Large intestine (tissue), 3 donors: ENCODE results near the gene ETV1. TPM values are rescaled to one million over a fixed set of nuclear protein-coding genes. Genes with fewer than 3 reads are reported as not detected.

Experiments
- DNase-seq, 2 donors: peaks; one replicate each; pipeline versions ENCODE4 v3.0.0 to v3.0.0-alpha.2; 2013
- H3K27ac ChIP-seq: one replicate; pipeline ENCODE4 v1.5.1; 2013; ENCODE audit warnings: low read length
- H3K27me3 ChIP-seq: 2 replicates; pipeline ENCODE4 v1.6.1; 2013; ENCODE audit warnings: low read length; ENCODE audit not compliant: control insufficient read depth, insufficient read depth
- H3K36me3 ChIP-seq: 2 replicates; pipeline ENCODE4 v1.6.1; 2013; ENCODE audit warnings: low read length; ENCODE audit not compliant: control insufficient read depth, insufficient read depth
- H3K4me1 ChIP-seq: one replicate; pipeline ENCODE4 v1.6.1; 2013; ENCODE audit warnings: low read length; ENCODE audit not compliant: control insufficient read depth, insufficient read depth
- H3K4me3 ChIP-seq: one replicate; pipeline ENCODE4 v1.5.1; 2013; ENCODE audit warnings: low read length
- H3K9me3 ChIP-seq: one replicate; pipeline ENCODE4 v1.6.1; 2013; ENCODE audit warnings: mild to moderate bottlenecking, low read depth, low read length, moderate library complexity; ENCODE audit not compliant: control insufficient read depth
- WGBS: methylation state at CpG from one replicate; pipeline ENCODE4 v1.1.5; 2013; ENCODE audit warnings: low lambda C conversion rate; ENCODE audit not compliant: insufficient coverage; 5-methylcytosine and 5-hydroxymethylcytosine counted together
- polyA plus RNA-seq: library from polyadenylated mRNA; unstranded; fragments of 120-200 nt; gene quantifications from one replicate; pipeline ENCODE4 v1.2.1, GENCODE V29; 2013

ETV1 gene
- polyA plus RNA-seq, 1 donor, result 30.6 TPM

- Histone ChIP-seq H3K36me3 (no peaks in the 10 kb centered on the region), H3K4me1 (no peaks in the 10 kb centered on the region), H3K27ac (no peak overlapping the region), H3K27me3 (no peaks in the 10 kb centered on the region), H3K9me3 (no peaks in the 10 kb centered on the region), H3K4me3 (no peak overlapping the region)
- 14% methylated on average over 2 of the region's 4 CpGs for WGBS
- no peak for DNase-seq
Observed at GRCh38 chr7:13890793-13891192, 98.7 kb downstream of the ETV1 start.

GRCh38 chr7:13886356-13886755, 103.1 kb downstream of the ETV1 start:
- no peaks in the 10 kb centered on the region for H3K4me1 ChIP-seq
- no peaks in the 10 kb centered on the region for H3K27me3 ChIP-seq
- no peaks in the 10 kb centered on the region for H3K9me3 ChIP-seq
- WGBS, result no CpG with 5 or more reads among the region's 2 CpGs
- DNase-seq, result no peak
- no peak overlapping the region for H3K4me3 ChIP-seq
- H3K27ac ChIP-seq, result no peak overlapping the region
- no peaks in the 10 kb centered on the region for H3K36me3 ChIP-seq

- Histone ChIP-seq H3K36me3 (no peaks in the 10 kb centered on the region), H3K27me3 (no peaks in the 10 kb centered on the region), H3K9me3 (no peaks in the 10 kb centered on the region), H3K27ac (no peak overlapping the region), H3K4me1 (no peaks in the 10 kb centered on the region), H3K4me3 (no peak overlapping the region)
- no peak for DNase-seq
- 100% methylated on average over 1 of the region's 5 CpGs for WGBS
Observed at GRCh38 chr7:13882051-13882450, 107.4 kb downstream of the ETV1 start.

GRCh38 chr7:13880789-13881188, 108.7 kb downstream of the ETV1 start:
- Histone ChIP-seq H3K9me3 (no peaks in the 10 kb centered on the region), H3K4me3 (no peak overlapping the region), H3K4me1 (no peaks in the 10 kb centered on the region), H3K27ac (no peak overlapping the region), H3K27me3 (no peaks in the 10 kb centered on the region), H3K36me3 (no peaks in the 10 kb centered on the region)
- WGBS, result no CpG with 5 or more reads among the region's 2 CpGs
- DNase-seq, result no peak

DNA sequence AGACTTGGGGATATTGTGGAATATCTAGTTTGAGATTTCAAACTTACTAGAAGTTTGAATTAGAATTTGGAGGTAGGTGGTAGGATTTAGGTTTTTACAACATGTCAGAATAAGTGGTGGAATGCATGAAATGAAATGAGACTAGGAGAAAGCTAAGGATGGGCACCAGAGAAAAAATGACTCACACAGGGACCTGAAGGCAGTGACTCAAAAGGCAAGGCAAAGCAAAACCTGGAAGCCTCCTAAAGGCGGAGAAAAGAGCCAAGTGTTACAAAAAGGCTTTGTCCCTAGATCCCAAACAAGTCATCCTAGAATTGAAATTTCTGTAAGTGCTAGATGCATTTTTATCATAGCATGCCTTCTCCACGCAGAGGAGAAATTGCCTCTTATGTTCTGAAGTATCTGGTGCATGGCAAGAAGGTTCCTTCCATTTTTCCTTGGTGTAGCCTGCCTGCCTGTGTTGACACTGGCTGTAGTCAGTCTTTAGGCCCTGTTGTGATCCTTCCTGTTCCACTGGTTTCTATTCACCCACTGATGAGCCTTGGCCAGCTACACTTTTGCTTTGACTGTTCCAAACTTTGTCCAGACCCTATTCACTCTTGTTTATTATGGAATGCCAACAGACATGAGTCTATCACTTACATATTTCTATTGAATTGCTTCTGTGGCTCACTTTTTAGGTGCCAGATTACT, 109.3 kb downstream of the ETV1 start:
- H3K4me3 ChIP-seq, result no peak overlapping the region
- no CpG with 5 or more reads among the region's 2 CpGs for WGBS
- DNase-seq, result no peak
- H3K4me1 ChIP-seq, result no peaks in the 10 kb centered on the region
- H3K27ac ChIP-seq, result no peak overlapping the region
- H3K36me3 ChIP-seq, result no peaks in the 10 kb centered on the region
- no peaks in the 10 kb centered on the region for H3K27me3 ChIP-seq
- H3K9me3 ChIP-seq, result no peaks in the 10 kb centered on the region

DNA sequence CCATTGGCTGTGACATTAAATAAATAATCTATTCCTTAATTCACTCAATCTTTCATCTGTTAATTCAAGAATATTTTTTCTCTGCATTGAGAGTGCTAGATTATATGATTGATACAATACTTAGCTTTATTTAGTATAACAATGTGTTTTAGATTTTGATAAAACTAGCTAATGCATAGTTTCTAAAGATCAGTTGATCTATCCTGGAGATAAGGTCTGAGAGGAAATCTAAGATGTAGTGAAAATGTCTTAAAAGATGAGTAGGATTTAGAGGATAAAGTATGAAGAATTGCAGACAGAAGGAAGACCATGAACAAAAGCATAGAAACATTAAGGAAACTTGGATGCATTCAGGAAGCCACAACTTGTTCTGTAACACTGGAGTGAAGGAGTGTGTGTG, 110.3 kb downstream of the ETV1 start:
- H3K27me3 ChIP-seq, result no peaks in the 10 kb centered on the region
- H3K36me3 ChIP-seq, result no peaks in the 10 kb centered on the region
- H3K4me1 ChIP-seq, result no peaks in the 10 kb centered on the region
- H3K27ac ChIP-seq, result no peak overlapping the region
- no peak overlapping the region for H3K4me3 ChIP-seq
- H3K9me3 ChIP-seq, result no peaks in the 10 kb centered on the region
- DNase-seq, result no peak

- Histone ChIP-seq H3K27ac (no peak overlapping the region), H3K27me3 (no peaks in the 10 kb centered on the region), H3K9me3 (no peaks in the 10 kb centered on the region), H3K36me3 (no peaks in the 10 kb centered on the region), H3K4me1 (no peaks in the 10 kb centered on the region), H3K4me3 (no peak overlapping the region)
- DNase-seq, result no peak
Observed at GRCh38 chr7:13878154-13878553, 111.3 kb downstream of the ETV1 start.

DNA sequence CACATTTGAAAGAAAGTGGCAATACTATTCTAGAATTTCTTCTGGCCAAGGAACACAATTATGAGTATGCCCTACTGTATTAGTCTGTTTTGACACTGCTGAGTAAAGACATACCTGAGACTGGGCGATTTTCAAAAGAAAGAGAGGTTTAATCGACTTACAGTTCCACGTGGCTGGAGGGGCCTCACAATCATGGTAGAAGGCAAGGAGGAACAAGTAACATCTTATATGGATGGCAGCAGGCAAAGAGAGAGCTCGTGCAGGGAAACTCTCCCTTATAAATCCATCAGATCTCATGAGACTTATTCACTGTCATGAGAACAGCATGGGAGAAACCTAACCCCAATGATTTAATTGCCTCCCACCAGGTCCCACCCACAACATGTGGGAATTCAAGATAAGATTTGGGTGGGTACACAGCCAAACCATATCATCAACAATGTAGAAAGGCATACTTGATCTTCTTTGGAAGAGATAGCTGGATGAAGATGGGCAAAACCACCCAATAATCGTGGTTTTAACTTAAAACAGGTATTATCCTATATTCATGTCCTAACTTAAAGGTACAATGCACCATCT, 113.9 kb downstream of the ETV1 start:
- Histone ChIP-seq H3K27me3 (peaks cover 2% of the 10 kb centered on the region), H3K4me3 (no peak overlapping the region), H3K27ac (no peak overlapping the region), H3K9me3 (no peaks in the 10 kb centered on the region), H3K36me3 (no peaks in the 10 kb centered on the region), H3K4me1 (no peaks in the 10 kb centered on the region)
- WGBS, result no CpG with 5 or more reads among the region's 5 CpGs
- no peak for DNase-seq

GRCh38 chr7:13874783-13875182, 114.7 kb downstream of the ETV1 start:
- Histone ChIP-seq H3K9me3 (no peaks in the 10 kb centered on the region), H3K27me3 (peaks cover 2% of the 10 kb centered on the region), H3K4me3 (no peak overlapping the region), H3K27ac (no peak overlapping the region), H3K4me1 (no peaks in the 10 kb centered on the region), H3K36me3 (no peaks in the 10 kb centered on the region)
- DNase-seq, result no peak
- WGBS, result 38% methylated on average over 1 of the region's 2 CpGs

GRCh38 chr7:13872709-13873108, 116.8 kb downstream of the ETV1 start:
- Histone ChIP-seq H3K4me3 (no peak overlapping the region), H3K4me1 (no peaks in the 10 kb centered on the region), H3K27ac (no peak overlapping the region), H3K27me3 (peaks cover 2% of the 10 kb centered on the region), H3K9me3 (no peaks in the 10 kb centered on the region), H3K36me3 (no peaks in the 10 kb centered on the region)
- DNase-seq, result no peak

GRCh38 chr7:13871008-13871407, 118.5 kb downstream of the ETV1 start:
- Histone ChIP-seq H3K4me3 (no peak overlapping the region), H3K27me3 (peaks cover 2% of the 10 kb centered on the region)

More at GRCh38 chr7:13871008-13871407, 118.5 kb downstream of the ETV1 start:
- Histone ChIP-seq H3K4me1 (no peaks in the 10 kb centered on the region), H3K9me3 (no peaks in the 10 kb centered on the region), H3K36me3 (no peaks in the 10 kb centered on the region), H3K27ac (no peak overlapping the region)
- no peak for DNase-seq
